ENCODE results near the gene ARHGAP25.

Gene ARHGAP25

DNA sequence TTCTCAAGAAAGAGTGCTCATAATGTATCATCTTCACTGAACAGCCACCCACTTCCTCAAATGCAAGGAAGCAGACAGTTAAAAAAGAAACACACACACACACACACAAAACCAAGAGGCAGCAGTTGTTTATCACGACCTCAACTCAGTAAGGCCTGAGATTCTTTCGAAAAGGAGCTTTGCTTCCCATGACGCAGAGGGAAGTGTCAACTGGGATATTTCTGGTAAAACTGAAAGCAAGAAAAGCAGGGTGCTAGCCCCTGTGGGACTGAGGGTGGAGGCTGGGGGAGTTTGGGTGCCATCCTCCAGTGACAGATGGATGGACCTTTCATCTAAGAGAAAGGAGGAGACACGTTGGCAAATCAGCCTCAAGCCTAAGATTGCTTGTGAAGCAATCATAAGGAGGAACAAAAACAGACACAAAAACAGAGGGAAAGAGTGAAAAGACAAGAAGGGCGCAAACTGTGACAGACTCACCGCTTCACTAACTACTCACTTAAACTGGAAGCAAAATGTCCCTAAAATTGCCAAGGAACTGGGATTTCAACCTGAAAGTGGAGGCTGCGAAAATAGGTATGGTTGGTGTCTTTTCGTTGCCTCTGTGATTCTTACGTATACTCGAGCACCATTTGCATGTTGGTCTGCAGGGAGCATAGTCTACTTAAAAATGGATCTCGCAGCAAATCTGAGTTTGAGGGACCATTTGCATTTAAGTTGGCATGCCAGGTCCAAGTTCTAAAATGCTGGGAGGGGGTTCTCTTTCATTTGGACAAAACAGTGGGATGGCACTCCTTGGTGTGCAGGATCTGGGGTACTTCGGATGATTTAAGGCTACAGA, at the start of gene ARHGAP25:
Gene ARHGAP25, plus strand, starts transcription at position 124 of the 838 bp plus-strand sequence. Its CDS starts 389 bp downstream, at position 513.
- DNase-seq = peak; percentile 63

GRCh38 chr2:68686178-68686577, 48.4 kb upstream of the ARHGAP25 start:
- DNase-seq = no peak

DNA sequence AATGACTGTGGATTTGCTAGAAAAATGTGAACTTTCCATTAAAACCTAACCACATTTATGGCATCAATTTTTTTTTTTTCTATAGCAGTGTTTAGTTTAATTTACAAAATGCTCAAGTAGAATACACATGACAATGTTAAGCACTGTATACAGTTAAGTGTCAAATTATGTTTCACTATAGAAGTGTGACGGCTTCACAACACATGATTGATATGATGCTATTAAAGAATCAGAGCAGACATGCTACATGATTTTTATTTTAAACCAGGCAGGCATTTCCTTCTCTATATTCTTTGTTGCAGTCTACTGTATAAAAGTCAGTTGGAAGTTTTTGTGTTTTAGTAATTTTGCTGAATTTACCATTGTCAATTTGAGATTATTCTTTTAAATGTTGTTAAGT, 47.6 kb upstream of the ARHGAP25 start:
- no peak for DNase-seq

GRCh38 chr2:68689553-68690537, 44.8 kb upstream of the ARHGAP25 start:
- DNase-seq = no peak

DNA sequence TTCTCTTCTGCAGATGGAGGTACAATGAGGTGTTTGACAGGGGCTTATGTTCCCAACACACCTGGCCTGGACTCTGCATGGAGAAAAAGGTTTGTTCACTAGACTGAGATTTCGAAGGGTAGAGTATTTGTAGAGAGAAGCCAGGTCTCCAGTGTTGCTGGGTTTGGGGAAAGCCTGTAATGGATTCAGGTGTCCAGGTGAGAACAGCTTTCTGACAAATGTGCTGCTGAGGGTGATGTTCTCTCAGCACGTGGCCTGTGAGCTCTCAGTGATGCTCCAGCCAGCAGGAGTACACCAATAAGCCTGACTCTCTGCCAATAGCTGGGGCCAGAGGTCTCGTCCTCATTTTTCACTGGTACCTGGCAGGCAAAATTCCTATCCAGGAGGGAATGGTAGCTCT, 43.8 kb upstream of the ARHGAP25 start:
- no peak for DNase-seq

DNA sequence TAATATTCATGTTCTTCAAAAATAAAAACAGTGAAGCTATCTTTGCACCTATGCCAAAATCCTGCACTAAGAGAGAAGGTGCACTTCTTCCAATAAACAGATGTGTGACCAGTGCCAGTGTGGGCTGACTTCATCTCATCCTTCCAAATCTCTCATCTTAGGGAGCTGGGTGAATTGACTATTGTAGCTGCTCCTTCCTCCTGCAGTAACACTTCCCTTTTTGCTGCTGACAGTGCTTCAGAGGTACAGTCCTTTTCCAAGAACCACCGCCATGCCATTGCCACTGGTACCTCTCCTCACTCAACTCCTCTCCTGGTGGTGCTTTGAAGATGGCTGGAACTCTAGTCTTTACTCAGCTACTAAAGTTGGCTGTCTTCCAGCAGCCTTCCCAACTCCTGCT, 42.1 kb upstream of the ARHGAP25 start:
- DNase-seq = no peak

GRCh38 chr2:68693951-68694350, 40.7 kb upstream of the ARHGAP25 start:
- DNase-seq = no peak

DNA sequence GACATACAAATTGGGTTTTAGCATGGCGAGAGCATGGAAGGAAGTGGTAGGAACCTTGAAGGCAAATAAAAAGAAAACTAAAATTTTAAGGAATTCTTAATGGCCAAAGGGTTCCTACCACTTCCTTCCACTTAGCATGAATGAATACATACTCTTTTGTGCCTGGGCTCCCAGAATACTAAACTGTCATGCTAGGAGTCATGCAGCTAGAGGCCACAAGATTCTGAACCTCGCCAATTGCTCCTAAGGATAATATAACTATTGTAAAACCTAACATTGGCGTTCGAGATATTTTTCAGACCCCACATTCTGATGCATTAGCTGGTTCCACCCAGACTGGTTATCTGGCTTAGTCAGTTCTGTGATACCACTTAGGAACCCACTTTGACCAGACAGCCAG, 38.6 kb upstream of the ARHGAP25 start:
- DNase-seq = no peak

DNA sequence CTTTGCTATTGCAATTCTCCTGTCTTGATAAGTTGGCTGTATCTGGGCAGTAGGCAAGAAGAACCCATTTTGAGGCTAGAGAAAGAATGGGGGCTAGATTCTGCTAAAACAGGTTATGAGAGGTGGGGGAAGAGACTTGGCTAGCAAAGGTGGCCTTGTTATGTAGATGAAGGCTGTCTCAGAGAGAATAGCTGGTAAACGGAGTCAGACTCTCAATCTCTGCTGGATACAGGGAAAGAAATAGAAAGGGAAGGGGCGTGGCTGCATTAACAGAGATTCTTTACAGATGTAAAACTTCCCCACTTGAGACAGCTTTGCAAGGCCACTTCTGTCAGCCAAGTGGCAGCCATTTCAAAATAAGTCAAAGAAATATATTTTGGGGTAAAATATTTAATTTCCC, 38.1 kb upstream of the ARHGAP25 start:
- DNase-seq = no peak

GRCh38 chr2:68698567-68699377, 35.8 kb upstream of the ARHGAP25 start:
- DNase-seq = no peak

DNA sequence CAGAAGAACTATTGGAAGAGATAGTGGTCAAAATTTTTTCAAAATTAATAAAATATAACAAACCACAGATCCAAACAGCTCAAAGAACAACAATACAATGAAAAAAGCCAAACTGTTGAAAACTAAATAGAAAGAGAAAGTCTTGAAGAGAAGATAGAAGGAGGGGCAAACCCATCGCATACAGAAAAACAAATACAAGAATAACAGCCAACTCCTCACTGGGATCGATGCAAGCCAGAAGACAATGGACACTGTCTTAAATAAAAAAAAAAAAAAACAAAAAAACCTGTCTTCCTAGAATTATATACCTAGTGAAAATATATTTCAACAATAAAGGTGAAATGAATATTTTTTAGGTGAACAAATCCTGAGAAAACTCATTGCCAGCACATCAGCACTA, 34.1 kb upstream of the ARHGAP25 start:
- DNase-seq = no peak

DNA sequence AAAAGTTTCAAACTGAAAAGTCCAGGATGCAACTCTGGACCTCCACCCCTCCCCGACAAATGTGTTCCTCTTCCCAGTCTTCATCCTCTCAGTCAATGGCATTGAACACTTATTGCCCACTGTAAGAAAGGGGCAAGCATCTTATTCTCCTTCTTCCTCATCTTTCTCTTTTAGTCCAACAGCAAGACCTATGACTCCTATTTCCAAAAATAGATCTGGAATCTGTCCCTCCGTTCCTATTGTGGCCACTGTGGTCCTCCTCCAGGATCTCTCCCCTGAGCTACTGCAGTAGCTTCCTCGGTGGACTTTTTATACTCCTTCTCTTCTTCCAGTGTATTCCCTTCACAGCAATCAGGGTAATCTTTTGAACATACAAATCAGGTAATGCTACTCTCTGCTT, 28.0 kb upstream of the ARHGAP25 start:
- no peak for DNase-seq

- DNase-seq = no peak
Measured at GRCh38 chr2:68708629-68709028, 26.0 kb upstream of the ARHGAP25 start.

- peak; percentile 50 for DNase-seq
Measured at GRCh38 chr2:68709421-68709911, 25.1 kb upstream of the ARHGAP25 start.

GRCh38 chr2:68710336-68710735, 24.3 kb upstream of the ARHGAP25 start:
- DNase-seq = no peak

GRCh38 chr2:68710756-68711155, 23.9 kb upstream of the ARHGAP25 start:
- no peak for DNase-seq

DNA sequence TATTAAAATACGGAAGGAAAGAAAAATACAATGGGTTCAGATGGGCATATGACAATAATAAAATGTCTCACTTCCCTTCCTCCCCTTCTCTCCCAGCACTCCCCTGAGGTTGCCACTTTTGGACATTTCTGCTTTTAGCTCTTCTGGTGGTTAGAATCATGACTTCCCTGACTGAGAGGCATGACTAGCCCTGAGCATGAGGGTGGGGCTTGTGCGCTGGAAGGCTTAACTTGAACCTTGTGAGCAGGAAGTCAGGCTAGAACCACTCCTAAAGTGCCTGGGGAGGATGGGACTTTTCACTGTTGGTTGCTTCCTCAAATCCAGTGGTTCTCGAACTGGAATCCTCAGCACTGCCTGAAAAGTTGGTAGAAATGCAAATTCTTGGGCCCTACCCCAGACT, 19.7 kb upstream of the ARHGAP25 start:
- peak; percentile 47 for DNase-seq

- DNase-seq = peak; percentile 65
Measured at GRCh38 chr2:68715353-68716041, 19.1 kb upstream of the ARHGAP25 start.

DNA sequence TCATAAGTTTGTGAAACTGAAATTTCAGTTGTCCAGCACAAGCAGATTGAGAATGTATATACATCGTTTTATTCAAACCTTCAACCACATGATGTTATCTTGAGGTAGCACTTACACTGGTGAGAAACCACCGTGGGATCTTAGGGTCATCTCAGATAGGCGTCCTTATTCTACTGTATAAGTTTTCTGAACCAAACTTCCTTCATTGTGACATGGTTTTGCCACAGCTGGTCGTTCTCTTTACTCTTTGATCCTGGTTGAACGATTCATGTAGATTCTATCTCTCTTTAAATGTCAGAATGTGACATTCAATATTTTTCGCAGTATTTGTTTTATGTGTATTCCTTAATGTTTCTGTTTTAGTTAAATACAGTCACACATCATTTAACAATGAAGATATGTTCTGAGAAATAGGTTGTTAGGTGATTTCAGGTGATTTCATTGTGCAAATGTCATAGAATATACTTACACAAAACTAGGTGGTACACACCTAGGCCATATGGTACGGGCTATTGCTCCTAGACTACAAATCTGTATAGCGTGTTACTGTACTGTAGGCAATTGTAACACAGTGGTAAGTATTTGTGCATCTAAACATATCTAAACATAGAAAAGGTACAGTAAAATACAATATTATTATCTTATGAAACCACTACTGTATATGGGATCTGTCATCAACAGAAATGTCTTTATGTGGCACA, 17.9 kb upstream of the ARHGAP25 start:
- DNase-seq = no peak

GRCh38 chr2:68717305-68717661, 17.3 kb upstream of the ARHGAP25 start:
- DNase-seq = no peak

DNA sequence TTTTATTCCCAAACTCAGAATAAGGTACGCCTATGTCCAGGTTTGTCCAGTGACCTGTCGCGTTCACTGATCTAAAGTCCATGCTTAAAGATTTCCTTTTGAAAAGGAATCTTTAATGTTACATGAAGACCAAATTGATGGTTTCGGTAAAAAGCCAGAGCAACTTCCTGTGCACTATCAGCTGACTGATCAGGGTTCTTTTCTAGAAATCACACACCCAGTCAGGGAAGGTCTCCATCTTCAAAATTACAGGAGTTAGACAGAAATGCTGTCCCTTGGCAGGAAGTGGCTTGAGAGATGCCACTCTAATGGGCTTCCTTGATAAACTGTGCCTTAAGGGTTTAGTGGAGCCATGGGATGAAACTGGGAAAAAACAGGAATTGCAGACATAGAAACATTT, 14.7 kb upstream of the ARHGAP25 start:
- DNase-seq = peak; percentile 52
